ENCODE data around the gene DLGAP1. TPM values are rescaled to one million over a fixed set of nuclear protein-coding genes. Genes with fewer than 3 reads are reported as not detected.

Gene DLGAP1
- total and polyA plus RNA-seq, 10 donors, result 0.11 to 6.0 (median 2.1) TPM

GRCh38 chr18:4444306-4444705 is 10.8 kb downstream of the DLGAP1 start:
- no peaks in the 10 kb centered on the region for H3K27me3 ChIP-seq (replicated peaks in 1 of 7)
- no peak for DNase-seq
- no peaks in the 10 kb centered on the region for H3K36me3 ChIP-seq
- TF ChIP-seq CTCF (IDR thresholded peaks at IDR 0.05 in 8 of 11, conservative IDR thresholded peaks at IDR 0.05 in 3 of 11), result no peak
- TF ChIP-seq POLR2A (IDR thresholded peaks at IDR 0.05), result no peak
- TF ChIP-seq POLR2AphosphoS5 (IDR thresholded peaks at IDR 0.05), result no peak
- no peak overlapping the region for H3K4me3 ChIP-seq
- H3K27ac ChIP-seq, result no peak overlapping the region
- H3K9me3 ChIP-seq, result no peaks in the 10 kb centered on the region
- intact Hi-C loops (cut with DNase I; ENCODE audit: low total_unique reads), result no loop called here
- H3K4me1 ChIP-seq, result no peaks in the 10 kb centered on the region

GRCh38 chr18:4441098-4441497 is 14.0 kb downstream of the DLGAP1 start:
- no peak overlapping the region for H3K27ac ChIP-seq
- no peak overlapping the region for H3K4me3 ChIP-seq
- H3K27me3 ChIP-seq (replicated peaks in 1 of 7), result no peaks in the 10 kb centered on the region
- no peaks in the 10 kb centered on the region for H3K36me3 ChIP-seq
- 51 to 61% (median 58%) methylated on average over 2 of the region's 2 CpGs for WGBS, 5 donors
- TF ChIP-seq POLR2A (IDR thresholded peaks at IDR 0.05) (no peak), POLR2AphosphoS5 (IDR thresholded peaks at IDR 0.05) (no peak), CTCF (IDR thresholded peaks at IDR 0.05 in 8 of 11, conservative IDR thresholded peaks at IDR 0.05 in 3 of 11) (no peak)
- DNase-seq, result no peak
- no peaks in the 10 kb centered on the region for H3K9me3 ChIP-seq
- intact Hi-C loops (cut with DNase I; ENCODE audit: low total_unique reads), result no loop called here
- H3K4me1 ChIP-seq, result no peaks in the 10 kb centered on the region

- Histone ChIP-seq H3K4me3 (no peak overlapping the region), H3K27ac (no peak overlapping the region), H3K9me3 (no peaks in the 10 kb centered on the region), H3K27me3 (replicated peaks in 1 of 7) (no peaks in the 10 kb centered on the region), H3K4me1 (no peaks in the 10 kb centered on the region), H3K36me3 (no peaks in the 10 kb centered on the region)
- no peak for DNase-seq
- TF ChIP-seq POLR2A (IDR thresholded peaks at IDR 0.05) (no peak), POLR2AphosphoS5 (IDR thresholded peaks at IDR 0.05) (no peak), CTCF (IDR thresholded peaks at IDR 0.05 in 8 of 11, conservative IDR thresholded peaks at IDR 0.05 in 3 of 11) (no peak)
- 55 to 67% (median 59%) methylated on average over 5 of the region's 5 CpGs for WGBS, 5 donors
- intact Hi-C loops (cut with DNase I; ENCODE audit: low total_unique reads), result no loop called here
Observed at GRCh38 chr18:4438938-4439337, 16.2 kb downstream of the DLGAP1 start.

- Histone ChIP-seq H3K4me3 (no peak overlapping the region), H3K9me3 (peaks cover 0 to under 1% (median 0%) of the 10 kb centered on the region in 8 donors), H3K36me3 (no peaks in the 10 kb centered on the region), H3K27me3 (replicated peaks in 1 of 7) (no peaks in the 10 kb centered on the region), H3K27ac (no peak overlapping the region), H3K4me1 (no peaks in the 10 kb centered on the region)
- TF ChIP-seq CTCF (IDR thresholded peaks at IDR 0.05 in 8 of 11, conservative IDR thresholded peaks at IDR 0.05 in 3 of 11) (no peak), POLR2A (IDR thresholded peaks at IDR 0.05) (no peak), POLR2AphosphoS5 (IDR thresholded peaks at IDR 0.05) (no peak)
- intact Hi-C loops (cut with DNase I; ENCODE audit: low total_unique reads), result no loop called here
- WGBS, 5 donors, result 85 to 100% (median 94%) methylated on average over 1 of the region's 1 CpG
- no peak for DNase-seq
Observed at GRCh38 chr18:4433717-4434116, 21.4 kb downstream of the DLGAP1 start.

Data from spleen (tissue), 11 donors.